ENCODE data around the gene AQP4.

AQP4 gene

GRCh38 chr18:26802330-26803200 lies 62.9 kb downstream of the AQP4 start (continued):
- TF ChIP-seq ZNF555 (tag by site-specific recombination; conservative IDR thresholded peaks at IDR 0.05) (no peak), KLF1 (tag by site-specific recombination; IDR thresholded peaks at IDR 0.05) (no peak), ZNF175 (tag by site-specific recombination; IDR thresholded peaks at IDR 0.05) (no peak), ZNF16 (tag by site-specific recombination; IDR thresholded peaks at IDR 0.05; ENCODE audit: low read depth) (no peak), ZNF76 (tag by site-specific recombination; IDR thresholded peaks at IDR 0.05; ENCODE audit: borderline replicate concordance, low read depth) (no peak), ZNF518A (tag by site-specific recombination; conservative IDR thresholded peaks at IDR 0.05; ENCODE audit: low read depth) (no peak)
